Endothelial cell of umbilical vein (primary cell): ENCODE data around the gene COMMD7. TPM values are rescaled to one million over a fixed set of nuclear protein-coding genes. Genes with fewer than 3 reads are reported as not detected.

ENCODE experiments used
- BruUV-seq: library from RNA; stranded (reverse); fragments of 400-500 nt; replicated peaks from 2 replicates; lab custom pipeline; 2021; lab: Mats Ljungman, UMichigan
- CTCF ChIA-PET: fragments of 300-600, 350-600 bp; sonication (Branson Sonifier 250); formaldehyde crosslinking; loops from one replicate; lab custom pipeline; 2021; ENCODE audit warnings: antibody characterized with exemption, inconsistent platforms; lab: Charles Lee
- POLR2A ChIA-PET: fragments of 300-600, 350-600 bp; sonication (Branson Sonifier 250); formaldehyde crosslinking; loops from one replicate; lab custom pipeline; 2021; ENCODE audit warnings: antibody characterized with exemption, inconsistent platforms; lab: Charles Lee
- DNase-seq: peaks from one replicate; pipeline ENCODE4 v3.0.0-alpha.2; 2011; ENCODE audit warnings: low read depth, low spot score
- FAIRE-seq: peaks from 2 replicates; lab custom pipeline; 2011; peaks lifted over from hg19 to GRCh38; lab: Jason Lieb, UNC
- H2AFZ ChIP-seq: 2 replicates; pipeline ENCODE4 v1.6.0; 2012; ENCODE audit warnings: low read depth, low read length, control low read depth, inconsistent platforms
- H3K27ac ChIP-seq: 2 replicates; pipeline ENCODE4 v1.5.1; 2011; ENCODE audit warnings: low read depth, mild to moderate bottlenecking, control low read depth, low read length, moderate library complexity; ENCODE audit not compliant: insufficient read depth
- H3K27me3 ChIP-seq, 2 experiments: 2 replicates each; pipeline versions ENCODE4 v1.6.0 to v1.6.1; 2011; ENCODE audit warnings: low read length in 2 of 2, mixed read lengths in 1 of 2; ENCODE audit not compliant: control insufficient read depth in 2 of 2, insufficient read depth in 2 of 2
- H3K36me3 ChIP-seq, 2 experiments: 2 replicates in 1 of 2; 3 replicates in 1 of 2; pipeline ENCODE4 v1.5.1; 2011; ENCODE audit warnings: low read length in 2 of 2, mild to moderate bottlenecking in 1 of 2, moderate library complexity in 1 of 2; ENCODE audit not compliant: control insufficient read depth in 2 of 2, insufficient read depth in 2 of 2; ENCODE audit errors: extremely low read depth in 1 of 2
- H3K4me1 ChIP-seq: 3 replicates; pipeline ENCODE4 v1.5.1; 2011; ENCODE audit warnings: mild to moderate bottlenecking, low read length; ENCODE audit not compliant: control insufficient read depth, insufficient read depth; ENCODE audit errors: extremely low read depth
- H3K4me2 ChIP-seq: 2 replicates; pipeline ENCODE4 v1.6.1; 2011; ENCODE audit warnings: low read length, control low read depth, mixed read lengths; ENCODE audit not compliant: insufficient read depth
- H3K4me3 ChIP-seq, 3 experiments: fragments of 200-600 bp in 1 of 3; sonication (generic), shearing (Covaris generic) in 1 of 3; replicated peaks in 1 of 3; 2 replicates each; pipeline ENCODE4 v1.5.1; 2011 to 2016; ENCODE audit warnings: control low read depth in 3 of 3, low read length in 3 of 3, mild to moderate bottlenecking in 2 of 3, inconsistent platforms in 1 of 3, low read depth in 1 of 3, moderate library complexity in 1 of 3; ENCODE audit not compliant: insufficient read depth in 1 of 3
- H3K79me2 ChIP-seq: 2 replicates; pipeline ENCODE4 v1.6.0; 2012; ENCODE audit warnings: low read length, inconsistent platforms; ENCODE audit not compliant: control insufficient read depth, insufficient read depth
- H3K9ac ChIP-seq: replicated peaks from 2 replicates; pipeline ENCODE3; 2011; ENCODE audit warnings: low read length, control low read depth; ENCODE audit not compliant: insufficient read depth; ENCODE audit errors: extremely low read depth
- H3K9me1 ChIP-seq: replicated peaks from 3 replicates; pipeline ENCODE4 v1.6.0; 2011; ENCODE audit warnings: mild to moderate bottlenecking, low read length; ENCODE audit not compliant: control insufficient read depth, insufficient read depth; ENCODE audit errors: extremely low read depth
- H3K9me3 ChIP-seq: replicated peaks from 2 replicates; pipeline ENCODE4 v1.5.1; 2012; ENCODE audit warnings: low read length, inconsistent platforms; ENCODE audit not compliant: control insufficient read depth, insufficient read depth
- H4K20me1 ChIP-seq: replicated peaks from 2 replicates; pipeline ENCODE3; 2011; ENCODE audit warnings: mild to moderate bottlenecking, low read length; ENCODE audit not compliant: control insufficient read depth, insufficient read depth; ENCODE audit errors: extremely low read depth
- CTCF ChIP-seq, 2 donors: IDR thresholded peaks; 1 replicate in 1 of 2; 2 replicates in 1 of 2; pipeline ENCODE4 v1.5.1; 2011; ENCODE audit warnings: low read length in 2 of 2, mild to moderate bottlenecking in 2 of 2, moderate library complexity in 2 of 2, control low read depth in 1 of 2, inconsistent platforms in 1 of 2, low read depth in 1 of 2; ENCODE audit not compliant: insufficient read depth in 1 of 2; ENCODE audit errors: extremely low read depth in 1 of 2
- EZH2 ChIP-seq: IDR thresholded peaks from 2 replicates; pipeline ENCODE4 v1.6.1; 2012; ENCODE audit warnings: borderline replicate concordance, low read depth, mild to moderate bottlenecking, moderate library complexity, low read length, inconsistent platforms; ENCODE audit not compliant: severe bottlenecking
- FOS ChIP-seq: IDR thresholded peaks from 2 replicates; pipeline ENCODE4 v1.6.1; 2011; ENCODE audit warnings: mild to moderate bottlenecking, low read length, moderate library complexity, borderline replicate concordance; ENCODE audit not compliant: insufficient read depth
- GATA2 ChIP-seq: IDR thresholded peaks from 2 replicates; pipeline ENCODE4 v1.7.0; 2011; ENCODE audit warnings: low read depth, mild to moderate bottlenecking, moderate library complexity, mixed read lengths, low read length; ENCODE audit not compliant: insufficient read length, insufficient read depth
- JUN ChIP-seq: IDR thresholded peaks from 2 replicates; pipeline ENCODE4 v1.6.1; 2011; ENCODE audit warnings: borderline replicate concordance, low read depth; ENCODE audit not compliant: insufficient read length, insufficient read depth
- MAX ChIP-seq: IDR thresholded peaks from 2 replicates; pipeline ENCODE4 v1.6.1; 2011; ENCODE audit not compliant: insufficient read depth, insufficient read length
- MYC ChIP-seq: IDR thresholded peaks from one replicate; pipeline ENCODE4 v1.6.1; 2011; ENCODE audit warnings: mild to moderate bottlenecking, low read depth, low read length
- POLR2A ChIP-seq: IDR thresholded peaks from 2 replicates; pipeline ENCODE4 v1.6.1; 2012; ENCODE audit warnings: low read depth, mild to moderate bottlenecking, control low read depth, low read length
- POLR2AphosphoS5 ChIP-seq: IDR thresholded peaks from 2 replicates; pipeline ENCODE4 v1.6.1; 2012; ENCODE audit warnings: low read depth, mild to moderate bottlenecking, control low read depth, low read length, moderate library complexity; ENCODE audit not compliant: insufficient read depth
- dilution Hi-C: fragments of 300-500 bp; cut with MboI; formaldehyde crosslinking; loops from one replicate; pipeline ENCODE4 v1.15.0; 2019; ENCODE audit warnings: low sequenced_read_pairs; ENCODE audit not compliant: extremely low pct_ligation_motif_present
- intact Hi-C: fragments of 100-400 bp; cut with micrococcal nuclease; formaldehyde crosslinking; loops from one replicate; pipeline ENCODE4 v1.10.0; 2022
- polyA plus RNA-seq, 4 experiments: library from polyadenylated mRNA; depleted of rRNA in 3 of 4; stranded (reverse) in 3 of 4; unstranded in 1 of 4; fragments of >200 nt; gene quantifications; 2 replicates each; pipeline versions ENCODE4 v1.2.1 to v1.2.3, GENCODE V29; 2011 to 2012; ENCODE audit warnings: missing spikeins in 1 of 4
- total RNA-seq: library from RNA; stranded (reverse); gene quantifications from 2 replicates; pipeline ENCODE4 v1.2.3, GENCODE V29; 2021

The COMMD7 gene
- total and polyA plus RNA-seq, 2 donors (not counting 3 experiments of a cell fraction or from before 2014, with no cell fraction given), result 58.8 to 72.9 TPM

- H3K9me3 ChIP-seq, result no peaks in the 10 kb centered on the region
- no peaks in the 10 kb centered on the region for H3K79me2 ChIP-seq
- no peaks in the 10 kb centered on the region for H3K27me3 ChIP-seq
- H3K9me1 ChIP-seq, result no peaks in the 10 kb centered on the region
- H2AFZ ChIP-seq, result no peak overlapping the region
- no peak for TF ChIP-seq POLR2AphosphoS5
- TF ChIP-seq MAX, result no peak
- TF ChIP-seq JUN, result no peak
- TF ChIP-seq EZH2, result no peak
- TF ChIP-seq CTCF (IDR thresholded peaks at IDR 0.05; ENCODE audit: extremely low read depth in 1 of 2, insufficient read depth in 1 of 2, low read depth in 1 of 2, low read length in 2 of 2), result no peak
- TF ChIP-seq GATA2, result no peak
- no peak for TF ChIP-seq MYC
- no peak for TF ChIP-seq FOS
- TF ChIP-seq POLR2A, result no peak
- no TSS peak for BruUV-seq
- H3K4me1 ChIP-seq, result no peaks in the 10 kb centered on the region
- DNase-seq (no peak), FAIRE-seq (no peak)
- intact Hi-C loops, result no loop called here
- no peak overlapping the region for H3K4me3 ChIP-seq
- no peak overlapping the region for H3K27ac ChIP-seq
- no peaks in the 10 kb centered on the region for H4K20me1 ChIP-seq
- dilution Hi-C loops, result no loop called here
- CTCF ChIA-PET, result no interaction called here
- H3K36me3 ChIP-seq, result no peaks in the 10 kb centered on the region
- POLR2A ChIA-PET, result interaction anchor here (0.5 kb wide), 1 partner anchor 80 kb away, joined by 7 read pairs; no protein-coding TSS in a partner anchor
- no peak overlapping the region for H3K4me2 ChIP-seq
- no peak overlapping the region for H3K9ac ChIP-seq
Measured at GRCh38 chr20:32786059-32786760, 42.9 kb upstream of the COMMD7 start.
